ENCODE results near the gene PHLDA3. TPM values are rescaled to one million over a fixed set of nuclear protein-coding genes. Genes with fewer than 3 reads are reported as not detected.
A peak's percentile ranks its signal among the peaks of the same experiment; 100 is the strongest.

PHLDA3 gene
- total and polyA plus RNA-seq, 2 of the 13 experiments (the other 11 are each of a cell fraction or from before 2014, with no cell fraction given) = 16.7 to 33.6 TPM

GRCh38 chr1:201468501-201468843 lies 516 bp downstream of the PHLDA3 start (continued):
- TF ChIP-seq AHR (CRISPR knock-in tag; IDR thresholded peaks at IDR 0.05) = peak; percentile 37; the same call in 1 of the 2 replicates
- TF ChIP-seq ZNF558 (CRISPR knock-in tag; IDR thresholded peaks at IDR 0.05; ENCODE audit: borderline replicate concordance) = no peak
- 0 out of 2 replicates have a peak, but pooled peaks have one; percentile 7 for TF ChIP-seq NCOA2 (CRISPR knock-in tag; IDR thresholded peaks at IDR 0.05)
- peak; percentile 12; the same call in 1 of the 2 replicates for TF ChIP-seq FOXO1 (CRISPR knock-in tag; IDR thresholded peaks at IDR 0.05)
- TF ChIP-seq NCOA1 (CRISPR knock-in tag; IDR thresholded peaks at IDR 0.05) = no peak
- TF ChIP-seq ZNF850 (CRISPR knock-in tag; conservative IDR thresholded peaks at IDR 0.05) = no peak
- TF ChIP-seq IRX3 (CRISPR knock-in tag; IDR thresholded peaks at IDR 0.05; ENCODE audit: borderline replicate concordance, low read depth) = peak; percentile 19; the same call in 1 of the 2 replicates
- 0 out of 2 replicates have a peak, but pooled peaks have one; percentile 15 for TF ChIP-seq ZNF761 (CRISPR knock-in tag; conservative IDR thresholded peaks at IDR 0.05)
- peak; percentile 30; the same call in 1 of the 2 replicates for TF ChIP-seq JUNB (CRISPR knock-in tag; IDR thresholded peaks at IDR 0.05; ENCODE audit: borderline replicate concordance)
- TF ChIP-seq ZNF780A (CRISPR knock-in tag; IDR thresholded peaks at IDR 0.05) = peak; percentile 62; the same call in 1 of the 2 replicates
- TF ChIP-seq KLF16 (CRISPR knock-in tag; IDR thresholded peaks at IDR 0.05) = 0 out of 4 replicates have a peak, but pooled peaks of 1 of the 2 experiments have one; percentile 4
- no peak for TF ChIP-seq ZNF512 (CRISPR knock-in tag; IDR thresholded peaks at IDR 0.05)
- TF ChIP-seq ZBTB26 (CRISPR knock-in tag; IDR thresholded peaks at IDR 0.05; ENCODE audit: borderline replicate concordance) = no peak
- 0 out of 2 replicates have a peak, but pooled peaks have one; percentile 14 for TF ChIP-seq BCL6 (CRISPR knock-in tag; IDR thresholded peaks at IDR 0.05)
- no peak for TF ChIP-seq ZBTB40 (IDR thresholded peaks at IDR 0.05)
- TF ChIP-seq ZBTB40 (CRISPR knock-in tag; IDR thresholded peaks at IDR 0.05) = peak; percentile 8; the same call in 1 of the 2 replicates
- no peak for TF ChIP-seq SNRNP70 (IDR thresholded peaks at IDR 0.05; ENCODE audit: low read depth, low read length)
